Measurements from ENCODE around the gene CLIC6.

DNA sequence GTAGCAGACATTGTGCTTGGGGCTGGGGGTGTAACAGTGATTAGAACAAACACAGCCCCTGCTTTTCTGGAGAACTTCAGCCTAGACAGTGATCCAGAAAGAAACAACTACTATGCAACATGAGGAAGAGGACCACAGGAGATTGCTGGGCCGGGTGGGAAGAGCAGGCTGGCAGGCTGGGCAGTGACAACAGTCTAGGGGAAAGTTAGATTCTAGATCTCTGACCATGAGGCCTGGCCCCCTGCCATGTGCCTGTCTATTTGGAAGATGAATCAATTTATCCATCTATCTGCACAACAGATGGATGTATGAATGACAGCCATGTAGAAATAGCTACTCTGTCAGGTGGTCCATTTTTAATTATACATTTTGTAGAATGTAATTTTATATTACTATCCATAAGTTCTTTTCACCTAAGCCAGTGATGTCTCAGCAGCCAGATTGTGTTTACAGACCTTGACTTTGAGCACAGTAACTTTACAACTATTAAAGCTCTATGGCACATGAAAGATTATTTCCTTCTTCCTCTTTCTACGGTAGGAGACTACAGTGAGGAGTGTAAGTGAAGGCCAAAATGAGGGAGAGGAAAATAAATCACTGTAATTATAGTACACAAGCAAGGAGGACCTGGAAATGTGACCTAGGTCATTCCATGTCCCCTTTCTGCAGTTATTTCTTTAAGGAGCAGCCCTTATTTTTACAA lies 15.5 kb downstream of the CLIC6 start:
- TF ChIP-seq, protein P1, sequence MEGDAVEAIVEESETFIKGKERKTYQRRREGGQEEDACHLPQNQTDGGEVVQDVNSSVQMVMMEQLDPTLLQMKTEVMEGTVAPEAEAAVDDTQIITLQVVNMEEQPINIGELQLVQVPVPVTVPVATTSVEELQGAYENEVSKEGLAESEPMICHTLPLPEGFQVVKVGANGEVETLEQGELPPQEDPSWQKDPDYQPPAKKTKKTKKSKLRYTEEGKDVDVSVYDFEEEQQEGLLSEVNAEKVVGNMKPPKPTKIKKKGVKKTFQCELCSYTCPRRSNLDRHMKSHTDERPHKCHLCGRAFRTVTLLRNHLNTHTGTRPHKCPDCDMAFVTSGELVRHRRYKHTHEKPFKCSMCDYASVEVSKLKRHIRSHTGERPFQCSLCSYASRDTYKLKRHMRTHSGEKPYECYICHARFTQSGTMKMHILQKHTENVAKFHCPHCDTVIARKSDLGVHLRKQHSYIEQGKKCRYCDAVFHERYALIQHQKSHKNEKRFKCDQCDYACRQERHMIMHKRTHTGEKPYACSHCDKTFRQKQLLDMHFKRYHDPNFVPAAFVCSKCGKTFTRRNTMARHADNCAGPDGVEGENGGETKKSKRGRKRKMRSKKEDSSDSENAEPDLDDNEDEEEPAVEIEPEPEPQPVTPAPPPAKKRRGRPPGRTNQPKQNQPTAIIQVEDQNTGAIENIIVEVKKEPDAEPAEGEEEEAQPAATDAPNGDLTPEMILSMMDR (IDR thresholded peaks at IDR 0.05): no peak
- no peak for TF ChIP-seq POLR2A (IDR thresholded peaks at IDR 0.05)
